VCaP (cell line): ENCODE measurements around the gene ASB4.

Experiments used
- H3K27ac ChIP-seq: fragments of 450-650 bp; 2 replicates; pipeline ENCODE4 v1.5.1; 2017
- TF ChIP-seq, protein P1 (sequence below): fragments of 450-650 bp; conservative IDR thresholded peaks from 2 replicates; pipeline ENCODE4 v1.5.1; 2017; ENCODE audit warnings: mild to moderate bottlenecking, moderate library complexity

The ASB4 gene

DNA sequence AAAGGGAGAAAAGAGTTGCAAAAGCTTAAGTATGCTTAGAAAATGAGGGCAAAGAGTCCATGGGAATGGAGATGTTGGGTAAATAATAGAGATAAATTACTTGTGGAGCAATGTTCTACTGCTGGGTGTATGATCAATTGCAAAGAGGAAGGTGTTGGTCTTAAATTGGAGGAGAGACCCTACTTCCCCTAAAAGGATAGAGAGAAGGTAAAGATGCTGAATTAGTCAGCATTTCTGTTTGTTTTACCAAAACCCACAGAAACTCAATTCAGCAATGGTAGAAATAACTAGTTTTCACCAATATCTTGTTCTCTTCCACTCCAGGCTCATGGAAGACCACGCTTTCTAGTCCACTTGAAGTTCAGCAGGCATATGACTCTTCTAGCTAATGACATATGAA is 32.1 kb downstream of the ASB4 start:
- TF ChIP-seq, protein P1, sequence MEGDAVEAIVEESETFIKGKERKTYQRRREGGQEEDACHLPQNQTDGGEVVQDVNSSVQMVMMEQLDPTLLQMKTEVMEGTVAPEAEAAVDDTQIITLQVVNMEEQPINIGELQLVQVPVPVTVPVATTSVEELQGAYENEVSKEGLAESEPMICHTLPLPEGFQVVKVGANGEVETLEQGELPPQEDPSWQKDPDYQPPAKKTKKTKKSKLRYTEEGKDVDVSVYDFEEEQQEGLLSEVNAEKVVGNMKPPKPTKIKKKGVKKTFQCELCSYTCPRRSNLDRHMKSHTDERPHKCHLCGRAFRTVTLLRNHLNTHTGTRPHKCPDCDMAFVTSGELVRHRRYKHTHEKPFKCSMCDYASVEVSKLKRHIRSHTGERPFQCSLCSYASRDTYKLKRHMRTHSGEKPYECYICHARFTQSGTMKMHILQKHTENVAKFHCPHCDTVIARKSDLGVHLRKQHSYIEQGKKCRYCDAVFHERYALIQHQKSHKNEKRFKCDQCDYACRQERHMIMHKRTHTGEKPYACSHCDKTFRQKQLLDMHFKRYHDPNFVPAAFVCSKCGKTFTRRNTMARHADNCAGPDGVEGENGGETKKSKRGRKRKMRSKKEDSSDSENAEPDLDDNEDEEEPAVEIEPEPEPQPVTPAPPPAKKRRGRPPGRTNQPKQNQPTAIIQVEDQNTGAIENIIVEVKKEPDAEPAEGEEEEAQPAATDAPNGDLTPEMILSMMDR: no peak

DNA sequence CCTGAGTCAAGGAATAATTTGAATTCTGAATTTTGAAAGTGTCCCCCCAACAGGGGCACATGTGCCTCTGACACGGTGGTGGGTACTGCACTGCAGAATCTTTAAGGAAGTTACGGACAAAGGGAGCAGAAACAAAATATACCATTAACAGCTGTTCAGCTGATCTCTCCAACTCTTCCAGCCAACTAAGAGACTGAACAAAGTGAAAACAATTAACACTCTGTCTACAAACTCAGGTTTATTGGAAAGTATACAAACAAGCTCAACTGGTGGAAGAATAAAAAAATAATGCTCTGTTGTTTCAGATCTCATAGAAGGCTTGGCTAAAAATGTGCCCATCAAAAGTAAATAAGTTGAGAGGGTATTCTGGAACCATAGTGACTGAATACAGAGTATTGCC is 34.4 kb downstream of the ASB4 start:
- TF ChIP-seq, protein P1: no peak
- no peak overlapping the region for H3K27ac ChIP-seq

More for the DNA sequence above, 32.1 kb downstream of the ASB4 start:
- no peak overlapping the region for H3K27ac ChIP-seq

DNA sequence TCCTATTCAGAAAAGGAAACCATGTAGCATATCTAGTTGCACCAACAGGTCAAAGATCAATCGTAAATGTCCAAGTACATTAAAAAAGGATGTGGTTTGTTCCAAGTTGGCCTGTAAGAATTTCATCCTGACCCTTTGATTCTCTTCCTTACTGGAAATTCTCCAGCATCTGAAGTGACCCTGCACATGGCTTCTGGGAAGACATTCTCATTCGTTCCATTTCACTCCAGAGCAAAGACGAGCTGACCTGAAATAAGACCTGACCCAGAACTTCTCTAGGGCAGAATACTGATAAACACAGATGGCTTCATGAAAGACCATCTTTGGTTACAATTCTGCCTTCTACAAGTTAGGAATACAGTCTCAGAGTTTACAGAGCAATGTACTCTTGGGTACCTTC is 39.8 kb downstream of the ASB4 start:
- no peak overlapping the region for H3K27ac ChIP-seq
- TF ChIP-seq, protein P1: no peak

DNA sequence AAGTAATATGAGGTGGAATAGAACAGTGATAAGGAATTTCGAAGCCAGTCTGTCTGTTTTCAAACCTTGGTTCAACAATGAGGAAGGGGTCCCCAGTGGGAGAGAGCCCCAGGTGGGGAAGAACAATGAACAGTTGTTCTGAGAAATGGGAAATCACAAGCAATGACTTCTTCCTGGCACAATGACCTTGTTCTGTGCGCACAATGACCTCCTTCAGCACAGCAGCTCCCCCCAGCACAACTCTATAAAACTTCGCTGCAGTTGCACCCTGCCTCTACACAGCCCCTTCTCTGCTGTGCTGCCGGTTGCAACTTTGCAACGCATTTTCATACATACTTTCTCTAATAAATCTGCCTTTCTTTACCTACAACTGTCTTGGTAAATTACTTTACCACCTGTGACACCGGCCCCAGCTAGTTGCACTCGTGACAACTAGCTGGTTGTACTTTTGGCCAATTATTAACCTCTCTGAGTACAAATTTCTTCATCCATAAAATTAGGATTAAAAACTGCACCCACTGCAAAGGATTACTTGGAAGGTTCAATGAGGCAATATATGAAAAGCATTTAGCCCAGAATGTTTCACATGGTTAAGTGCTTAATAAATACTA is 40.5 kb downstream of the ASB4 start:
- no peak overlapping the region for H3K27ac ChIP-seq
- TF ChIP-seq, protein P1: no peak

DNA sequence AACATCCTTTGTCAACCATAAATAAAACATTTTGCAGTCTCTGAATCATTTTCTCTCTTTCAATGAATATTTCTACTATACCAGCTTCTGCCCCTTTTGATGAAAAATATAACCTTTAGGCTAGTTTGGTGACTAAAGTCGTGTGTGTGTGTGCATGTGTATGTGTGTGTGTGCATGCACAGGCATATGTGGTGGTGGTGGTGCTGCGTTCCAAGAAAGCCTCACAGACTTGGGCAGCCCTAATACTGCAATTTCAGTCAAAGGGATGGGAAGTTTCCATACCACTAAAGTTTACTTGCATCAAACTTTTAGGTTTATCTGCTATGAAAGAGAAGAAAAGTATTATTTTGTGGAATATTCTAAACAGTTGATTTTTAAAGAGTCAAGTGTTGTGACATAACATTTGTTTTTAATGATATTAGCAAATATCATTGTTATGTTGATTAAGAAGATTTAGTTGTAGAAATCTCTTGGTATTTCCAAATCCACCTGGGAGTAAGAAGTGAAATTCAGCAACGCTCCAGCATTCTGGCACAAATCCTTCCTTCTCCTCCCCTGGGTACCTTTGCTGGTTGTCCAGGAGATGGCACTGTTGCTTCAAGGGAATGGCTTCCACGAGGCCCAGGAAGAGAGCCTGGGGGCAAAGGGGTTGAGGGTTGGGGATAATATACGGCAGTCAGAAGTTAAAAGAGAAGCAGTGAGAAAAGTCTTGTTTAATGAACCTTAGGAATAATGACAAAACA is 41.5 kb downstream of the ASB4 start:
- TF ChIP-seq, protein P1: peak; percentile 97
- no peak overlapping the region for H3K27ac ChIP-seq

DNA sequence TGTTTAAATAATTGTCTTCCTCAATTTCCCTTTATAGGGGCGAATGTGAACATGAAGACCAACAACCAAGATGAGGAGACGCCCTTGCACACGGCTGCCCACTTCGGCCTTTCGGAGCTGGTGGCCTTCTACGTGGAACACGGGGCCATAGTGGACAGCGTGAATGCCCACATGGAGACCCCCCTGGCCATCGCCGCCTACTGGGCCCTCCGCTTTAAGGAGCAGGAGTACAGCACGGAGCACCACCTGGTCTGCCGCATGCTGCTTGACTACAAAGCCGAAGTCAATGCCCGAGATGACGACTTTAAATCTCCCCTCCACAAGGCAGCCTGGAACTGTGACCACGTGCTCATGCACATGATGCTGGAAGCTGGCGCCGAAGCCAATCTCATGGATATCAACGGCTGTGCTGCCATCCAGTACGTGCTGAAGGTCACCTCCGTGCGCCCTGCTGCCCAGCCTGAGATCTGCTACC is 42.1 kb downstream of the ASB4 start:
- no peak overlapping the region for H3K27ac ChIP-seq
- TF ChIP-seq, protein P1: no peak; the same call in none of the 2 replicates

DNA sequence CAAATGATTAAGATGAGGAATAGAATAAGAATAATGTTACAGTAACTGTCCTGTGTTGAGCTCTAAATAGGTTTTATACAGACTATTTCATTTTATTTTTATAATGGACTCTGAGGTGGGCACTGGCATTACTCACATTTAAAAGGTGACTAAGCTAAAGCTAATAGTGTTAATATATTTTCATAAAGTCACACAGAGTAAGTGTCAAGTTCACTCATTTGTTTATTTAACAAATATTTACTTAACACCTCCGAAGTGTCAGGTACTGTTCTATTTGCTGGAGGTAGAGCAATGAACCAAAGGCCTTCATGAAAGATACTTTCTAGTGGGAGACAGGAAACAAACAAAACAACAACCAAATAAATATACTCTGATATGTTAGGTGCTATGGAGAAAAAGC is 44.0 kb downstream of the ASB4 start:
- H3K27ac ChIP-seq: no peak overlapping the region
- TF ChIP-seq, protein P1: no peak
